GM21526 (cell line): ENCODE measurements around the gene CHST9.
"Not testable (repeated sequence)": the region's sequence is repeated elsewhere in the genome, so short reads cannot be mapped to it uniquely, and the experiment has no call there.

Experiments
- ATAC-seq: cut with Tn5 transposase; IDR thresholded peaks from one replicate; pipeline ENCODE4 v1.9.1; 2021; ENCODE audit warnings: moderate library complexity; ENCODE audit not compliant: unreplicated experiment, low FRiP score

The CHST9 gene

DNA sequence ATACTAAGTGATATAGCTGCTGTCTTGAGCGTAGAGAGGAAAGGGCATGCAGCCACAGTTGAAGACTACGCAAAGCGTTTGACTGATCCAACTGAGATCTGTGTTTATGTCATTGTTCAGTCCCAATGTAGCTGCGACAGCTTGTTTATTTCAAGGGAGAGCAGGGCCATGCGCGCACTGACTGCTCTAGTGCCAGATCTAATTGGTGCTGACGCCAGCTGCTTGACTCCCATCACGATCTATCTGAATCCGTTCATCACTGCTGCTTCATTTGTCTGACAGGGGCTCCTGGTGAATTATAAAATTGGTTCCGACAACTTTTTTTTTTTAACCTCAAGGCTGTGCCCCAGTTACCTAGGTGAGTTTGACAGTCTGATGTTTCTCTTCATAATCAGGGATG, 75.7 kb downstream of the CHST9 start:
- no peak for ATAC-seq

DNA sequence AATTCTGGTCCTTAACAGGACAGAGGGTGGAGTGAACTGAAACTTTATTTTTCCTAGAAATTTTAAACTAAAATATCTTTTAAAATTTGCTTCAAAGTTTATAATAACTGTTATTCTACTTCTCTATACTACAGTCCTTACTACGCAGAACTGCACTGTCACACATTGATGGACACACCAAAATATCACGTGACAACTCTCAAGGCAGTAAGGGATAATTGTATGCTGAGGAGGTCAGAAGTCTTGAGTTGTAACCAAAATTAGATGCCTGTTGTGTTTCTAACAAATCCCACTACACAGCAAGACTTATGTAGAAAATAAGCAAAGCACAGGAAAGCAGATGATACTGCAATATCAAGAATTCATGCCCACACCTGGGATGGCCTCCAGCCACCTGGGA, 76.3 kb downstream of the CHST9 start:
- ATAC-seq, result no peak

GRCh38 chr18:27104743-27105142, 80.4 kb downstream of the CHST9 start:
- ATAC-seq, result no peak

GRCh38 chr18:27094621-27095020, 90.5 kb downstream of the CHST9 start:
- no peak for ATAC-seq

- not testable (repeated sequence) for ATAC-seq
Observed at GRCh38 chr18:27093290-27093689, 91.8 kb downstream of the CHST9 start.

DNA sequence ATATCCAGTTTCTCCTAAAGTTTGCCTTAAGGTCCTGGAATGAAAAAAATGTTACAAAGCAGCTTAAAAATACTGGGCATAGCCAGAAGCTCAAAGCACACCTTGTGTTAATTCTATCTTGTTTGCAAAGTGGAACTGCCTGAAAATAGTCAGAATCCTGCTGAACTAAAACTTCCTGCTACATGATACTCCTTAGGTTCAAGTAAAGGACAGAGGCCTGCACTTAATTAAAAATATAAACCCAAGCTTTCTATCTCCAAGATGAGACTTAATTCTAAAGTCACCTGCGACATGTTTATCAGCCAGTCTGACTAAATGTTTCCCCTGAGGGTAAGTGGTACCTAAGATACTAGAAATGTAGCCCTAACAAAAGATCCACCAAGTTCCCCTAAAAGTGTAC, 103.4 kb downstream of the CHST9 start:
- ATAC-seq, result no peak

DNA sequence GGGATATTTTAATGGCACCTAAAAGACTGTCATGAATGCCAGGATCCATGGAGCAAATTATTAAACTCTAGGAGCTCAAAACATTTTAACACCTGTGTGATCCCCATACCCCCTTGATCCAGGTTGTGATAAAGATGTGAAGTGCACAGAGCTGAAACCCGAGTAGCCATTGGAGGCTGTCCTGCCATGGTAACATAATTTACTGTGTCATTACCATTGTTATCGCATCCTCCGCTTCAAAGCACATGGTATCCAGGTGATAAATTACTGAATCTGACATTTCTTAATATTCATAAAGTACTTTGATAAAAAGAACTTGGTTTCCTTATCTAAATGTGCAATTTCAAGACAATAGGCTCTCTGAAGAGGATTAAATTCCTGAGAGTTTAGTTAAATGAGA, 109.3 kb downstream of the CHST9 start:
- no peak for ATAC-seq

GRCh38 chr18:27073404-27073830, 111.7 kb downstream of the CHST9 start:
- peak; percentile 96 for ATAC-seq

DNA sequence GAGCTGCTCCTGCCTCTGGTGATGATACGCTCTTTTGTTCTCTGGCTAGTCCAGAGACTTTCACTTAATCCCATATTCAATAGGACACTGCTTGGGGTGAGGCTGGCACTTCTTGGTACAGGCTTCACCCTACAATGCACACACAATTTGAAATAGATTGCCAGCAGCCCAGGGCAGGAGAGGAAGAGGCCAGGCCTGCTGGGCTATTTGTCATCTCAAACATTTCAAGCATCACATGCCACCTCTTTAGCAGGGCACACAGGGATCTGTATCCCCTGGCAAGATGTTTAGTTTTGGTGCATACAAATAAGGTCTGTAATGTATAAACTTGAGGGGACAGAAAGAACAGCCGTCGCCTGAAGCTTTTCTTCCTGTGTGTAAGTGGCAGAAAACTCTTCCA, 120.4 kb downstream of the CHST9 start:
- ATAC-seq, result no peak

- no peak for ATAC-seq
Observed at GRCh38 chr18:27062802-27063201, 122.3 kb downstream of the CHST9 start.

GRCh38 chr18:27061488-27062095, 123.5 kb downstream of the CHST9 start:
- no peak for ATAC-seq

DNA sequence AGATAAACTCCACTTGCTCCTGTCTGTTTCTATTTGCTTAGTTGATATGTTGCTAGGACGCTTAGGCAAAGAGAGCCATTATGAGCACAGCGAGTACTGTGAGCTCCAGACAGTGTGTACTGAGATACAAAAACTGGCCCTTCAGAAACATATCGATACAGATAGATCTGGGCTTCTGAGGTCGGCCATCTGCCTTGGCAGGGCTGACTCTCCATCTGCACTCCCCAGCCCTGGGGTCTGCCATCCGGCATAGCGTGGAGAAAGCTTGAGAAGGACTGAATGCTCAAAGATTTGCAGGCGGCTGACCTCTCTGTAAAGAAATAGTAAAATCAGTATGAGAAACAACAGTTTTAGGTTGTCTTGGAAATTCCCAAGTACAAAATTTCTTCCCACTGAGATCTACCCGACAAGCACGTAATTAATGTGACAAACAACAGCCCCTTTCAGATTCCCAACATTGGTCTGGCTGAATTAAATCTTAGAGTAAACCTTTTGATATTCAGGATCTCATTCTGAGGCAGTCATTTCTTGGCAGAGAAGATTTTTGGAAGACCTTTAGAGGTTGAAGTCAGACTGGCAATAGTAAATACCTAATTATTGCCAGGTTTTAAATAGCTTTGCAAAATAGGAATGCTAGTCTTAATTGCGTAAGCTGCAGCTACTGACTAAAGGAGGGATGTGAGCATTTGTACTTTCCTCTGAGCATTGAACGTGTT, 127.4 kb downstream of the CHST9 start:
- no peak for ATAC-seq

DNA sequence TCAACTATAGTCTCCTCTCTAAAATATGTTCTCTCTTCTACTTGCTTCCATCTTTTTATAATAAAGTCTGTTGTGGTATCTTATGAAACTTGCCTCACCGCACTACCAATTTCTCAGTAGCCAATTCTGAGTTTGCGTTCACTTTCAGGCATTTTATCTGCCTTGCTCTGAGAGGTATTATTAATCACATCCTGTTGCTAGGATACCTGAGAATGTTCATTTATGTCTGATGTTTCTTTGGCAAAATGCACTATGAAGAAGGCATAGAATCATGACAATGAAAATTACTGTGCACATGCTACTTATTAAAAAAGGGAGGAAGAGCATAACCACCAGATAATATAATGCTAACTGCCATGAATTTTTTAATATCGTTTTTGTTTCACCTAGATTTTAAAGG, 130.2 kb downstream of the CHST9 start:
- no peak for ATAC-seq

DNA sequence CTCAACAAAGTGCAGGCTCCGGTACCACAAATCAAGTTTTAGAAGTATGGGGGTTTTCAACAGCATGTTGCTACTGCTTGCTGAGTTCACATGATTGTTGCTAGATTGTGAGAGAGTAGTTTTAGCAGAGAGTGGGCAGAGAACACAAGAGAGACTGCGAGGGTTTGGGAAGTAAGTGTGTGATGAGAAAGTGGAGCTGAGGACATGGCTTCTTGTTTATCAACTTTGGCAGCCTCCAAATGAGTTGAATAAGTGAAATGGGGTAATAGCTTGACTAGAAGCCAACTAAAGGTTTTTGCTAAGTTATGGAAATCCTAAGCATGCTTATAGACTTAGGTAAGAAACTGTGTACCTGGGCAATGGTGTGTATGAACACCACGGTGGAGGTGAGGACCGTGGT, 135.1 kb downstream of the CHST9 start:
- ATAC-seq, result no peak

- ATAC-seq, result no peak
Observed at GRCh38 chr18:27045342-27045741, 139.8 kb downstream of the CHST9 start.

DNA sequence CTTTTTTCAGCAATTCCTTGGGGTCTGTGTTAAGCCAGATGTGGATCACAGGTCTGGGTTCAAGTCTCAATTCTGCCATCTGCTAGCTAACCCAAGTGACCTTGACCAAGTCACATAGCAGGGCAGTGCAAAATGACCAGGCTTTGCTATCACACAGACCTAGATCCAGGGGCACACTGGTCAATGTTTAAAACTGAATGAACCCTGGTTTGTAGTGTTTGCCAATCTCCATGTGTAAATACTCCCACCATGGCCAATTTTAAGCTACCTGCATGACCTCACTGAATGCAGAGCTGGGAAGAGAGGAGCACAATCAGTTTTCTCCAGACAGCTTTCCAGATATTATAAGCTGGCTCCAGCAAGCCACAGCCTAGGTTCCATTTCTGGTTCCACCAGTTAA, 142.9 kb downstream of the CHST9 start:
- no peak for ATAC-seq

- no peak for ATAC-seq
Observed at GRCh38 chr18:27040796-27041195, 144.3 kb downstream of the CHST9 start.

- ATAC-seq, result no peak
Observed at GRCh38 chr18:27033722-27034121, 151.4 kb downstream of the CHST9 start.

DNA sequence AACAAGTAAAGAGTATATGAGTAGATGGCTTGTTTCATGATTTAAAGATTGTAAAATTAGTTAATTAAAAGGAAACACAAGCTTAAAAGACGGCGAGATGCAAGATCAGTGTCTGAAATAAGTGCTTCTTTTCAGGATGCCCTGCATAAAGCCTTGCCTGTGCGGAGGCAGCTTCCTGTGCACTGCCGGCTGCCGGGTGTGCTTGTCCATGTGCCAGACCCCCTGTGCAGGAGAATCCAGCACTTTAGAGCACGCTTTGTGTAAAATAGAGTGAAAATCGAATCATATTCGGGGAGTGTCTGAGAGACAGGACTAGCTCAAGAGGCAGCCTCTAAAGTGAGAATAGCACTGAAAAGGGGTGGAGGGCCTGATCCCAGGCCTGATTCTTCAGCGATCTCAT, 154.7 kb downstream of the CHST9 start:
- ATAC-seq, result no peak

GRCh38 chr18:27022477-27022876, 162.6 kb downstream of the CHST9 start:
- no peak for ATAC-seq

- peak; percentile 80 for ATAC-seq
Observed at GRCh38 chr18:27017901-27018500, 167.1 kb downstream of the CHST9 start.

GRCh38 chr18:27014841-27015240, 170.3 kb downstream of the CHST9 start:
- no peak for ATAC-seq
